Muscle layer of colon (tissue), 2 donors: ENCODE results near the gene TLR10.
A peak's percentile ranks its signal among the peaks of the same experiment; 100 is the strongest.
"Not testable (repeated sequence)": the region's sequence is repeated elsewhere in the genome, so short reads cannot be mapped to it uniquely, and the experiment has no call there.

ENCODE experiments used
- H3K27ac ChIP-seq: one replicate; pipeline ENCODE4 v1.7.0; 2013; ENCODE audit warnings: low read depth, mild to moderate bottlenecking, low read length, moderate library complexity
- H3K27me3 ChIP-seq, 2 donors: one replicate each; pipeline ENCODE4 v1.7.0; 2013; ENCODE audit warnings: low read length in 2 of 2, mild to moderate bottlenecking in 2 of 2; ENCODE audit not compliant: insufficient read depth in 2 of 2, control insufficient read depth in 1 of 2
- H3K36me3 ChIP-seq: one replicate; pipeline ENCODE4 v1.7.0; 2013; ENCODE audit warnings: mild to moderate bottlenecking, low read length; ENCODE audit not compliant: insufficient read depth
- H3K4me1 ChIP-seq: one replicate; pipeline ENCODE4 v1.7.0; 2013; ENCODE audit warnings: mild to moderate bottlenecking, low read length; ENCODE audit not compliant: insufficient read depth
- H3K4me3 ChIP-seq, 2 donors: one replicate each; pipeline ENCODE4 v1.7.0; 2013; ENCODE audit warnings: low read length in 2 of 2, low read depth in 1 of 2, mild to moderate bottlenecking in 1 of 2, moderate library complexity in 1 of 2
- H3K9ac ChIP-seq: one replicate; pipeline ENCODE4 v1.7.0; 2013; ENCODE audit warnings: low read length
- H3K9me3 ChIP-seq: one replicate; pipeline ENCODE4 v1.7.0; 2013; ENCODE audit warnings: mild to moderate bottlenecking, low read length
- donor health status: abdominal sarcoma.
- donor health status: Adenocarcinoma of cecum.

Gene TLR10

DNA sequence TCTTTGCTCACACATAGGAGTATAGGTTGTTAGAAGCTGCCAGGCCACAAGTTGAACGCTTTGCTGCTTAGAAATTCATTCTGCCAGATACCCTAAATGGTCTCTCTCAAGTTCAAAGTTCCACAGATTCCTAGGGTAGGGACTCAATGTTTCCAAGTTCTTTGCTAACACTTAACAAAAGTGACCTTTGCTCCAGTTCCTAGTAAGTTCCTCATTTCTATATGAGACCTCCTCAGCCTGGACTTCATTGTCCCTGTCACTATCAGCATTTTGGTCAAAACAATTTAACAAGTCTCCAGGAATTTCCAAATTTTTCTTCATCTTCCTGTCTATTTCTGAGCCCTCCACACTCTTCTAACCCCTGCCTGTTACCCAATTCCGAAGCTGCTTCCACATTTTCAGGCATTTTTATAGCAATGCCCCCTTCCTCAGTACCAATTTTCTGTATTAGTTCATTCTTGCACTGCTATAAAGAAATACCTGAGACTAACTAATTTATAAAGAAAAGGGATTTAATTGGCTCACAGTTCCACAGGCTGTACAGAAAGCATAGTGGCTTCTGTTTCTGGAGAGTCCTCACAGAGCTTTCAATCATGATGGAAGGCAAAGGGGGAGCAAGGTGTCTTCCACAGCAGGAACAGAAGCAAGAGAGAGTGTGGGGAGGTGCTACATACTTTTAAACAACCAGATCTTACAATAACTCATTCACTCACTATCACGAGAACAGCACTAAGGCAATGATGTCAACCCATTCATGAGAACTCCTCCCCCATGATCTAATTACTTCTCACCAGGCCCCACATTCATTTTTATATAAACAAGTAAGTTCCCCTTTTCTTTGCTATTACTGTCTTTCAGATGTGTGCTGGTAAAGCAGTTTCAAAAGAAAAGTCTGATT is 33.3 kb upstream of the TLR10 start:
- Histone ChIP-seq H3K36me3 (no peaks in the 10 kb centered on the region), H3K9me3 (no peaks in the 10 kb centered on the region), H3K4me1 (no peaks in the 10 kb centered on the region), H3K9ac (no peak overlapping the region), H3K4me3 (no peak overlapping the region), H3K27me3 (no peaks in the 10 kb centered on the region), H3K27ac (no peak overlapping the region)

DNA sequence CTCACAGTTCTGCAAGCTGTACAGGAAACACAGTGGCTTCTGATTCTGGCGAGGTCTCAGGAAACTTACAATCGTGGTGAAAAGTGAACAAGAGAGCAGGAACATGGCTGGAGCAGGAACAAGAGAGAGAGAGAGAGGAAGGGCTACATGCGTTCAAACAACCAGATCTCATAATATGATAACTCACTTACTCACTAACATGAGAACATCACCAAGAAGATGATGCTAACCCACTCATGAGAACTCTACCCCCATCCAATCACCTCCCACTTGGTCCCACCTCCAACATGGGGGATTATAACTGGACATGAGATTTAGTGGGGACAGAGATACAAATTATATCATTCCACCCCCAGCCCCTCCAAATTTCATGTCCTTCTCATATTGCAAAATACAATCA is 31.6 kb upstream of the TLR10 start:
- no peak overlapping the region for H3K27ac ChIP-seq
- no peaks in the 10 kb centered on the region for H3K9me3 ChIP-seq
- H3K4me1 ChIP-seq: no peaks in the 10 kb centered on the region

DNA sequence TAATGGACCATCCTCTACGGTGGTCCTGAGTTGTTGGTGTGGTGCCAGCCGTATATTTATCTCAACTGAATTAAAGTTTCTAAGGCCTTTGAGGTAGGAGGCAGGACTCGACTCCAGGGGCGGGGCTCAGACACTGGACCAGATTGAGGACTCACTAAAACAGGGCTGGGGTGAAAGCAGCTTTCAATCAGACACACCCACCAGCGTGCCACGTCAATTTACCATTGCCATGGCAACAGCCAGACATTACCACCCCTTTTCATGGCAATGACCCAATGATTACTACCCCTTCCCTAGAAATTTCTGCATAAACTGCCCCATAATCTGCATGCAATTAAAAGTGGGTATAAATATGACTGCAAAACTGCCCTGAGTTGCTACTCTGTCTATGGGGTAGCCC is 28.5 kb upstream of the TLR10 start:
- Histone ChIP-seq H3K4me3 (no peak overlapping the region), H3K36me3 (no peaks in the 10 kb centered on the region), H3K27ac (no peak overlapping the region), H3K4me1 (no peaks in the 10 kb centered on the region), H3K9me3 (no peaks in the 10 kb centered on the region), H3K9ac (no peak overlapping the region), H3K27me3 (no peaks in the 10 kb centered on the region)

More for the DNA sequence above, 31.6 kb upstream of the TLR10 start:
- Histone ChIP-seq H3K9ac (no peak overlapping the region), H3K27me3 (no peaks in the 10 kb centered on the region), H3K36me3 (no peaks in the 10 kb centered on the region), H3K4me3 (no peak overlapping the region)

DNA sequence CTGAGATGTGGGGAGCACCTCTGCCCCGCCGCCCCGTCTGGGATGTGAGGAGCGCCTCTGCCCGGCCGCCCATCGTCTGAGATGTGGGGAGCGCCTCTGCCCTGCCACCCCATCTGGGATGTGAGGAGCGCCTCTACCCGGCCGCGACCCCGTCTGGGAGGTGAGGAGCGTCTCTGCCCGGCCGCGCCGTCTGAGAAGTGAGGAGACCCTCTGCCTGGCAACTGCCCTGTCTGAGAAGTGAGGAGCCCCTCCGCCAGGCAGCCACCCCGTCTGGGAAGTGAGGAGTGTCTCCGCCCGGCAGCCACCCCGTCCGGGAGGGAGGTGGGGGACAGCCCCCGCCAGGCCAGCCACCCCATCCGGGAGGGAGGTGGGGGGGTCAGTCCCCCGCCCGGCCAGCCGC is 24.7 kb upstream of the TLR10 start:
- not testable (repeated sequence) for H3K27ac ChIP-seq, H3K4me1 ChIP-seq, H3K9ac ChIP-seq, H3K4me3 ChIP-seq, H3K36me3 ChIP-seq, H3K9me3 ChIP-seq, H3K27me3 ChIP-seq

DNA sequence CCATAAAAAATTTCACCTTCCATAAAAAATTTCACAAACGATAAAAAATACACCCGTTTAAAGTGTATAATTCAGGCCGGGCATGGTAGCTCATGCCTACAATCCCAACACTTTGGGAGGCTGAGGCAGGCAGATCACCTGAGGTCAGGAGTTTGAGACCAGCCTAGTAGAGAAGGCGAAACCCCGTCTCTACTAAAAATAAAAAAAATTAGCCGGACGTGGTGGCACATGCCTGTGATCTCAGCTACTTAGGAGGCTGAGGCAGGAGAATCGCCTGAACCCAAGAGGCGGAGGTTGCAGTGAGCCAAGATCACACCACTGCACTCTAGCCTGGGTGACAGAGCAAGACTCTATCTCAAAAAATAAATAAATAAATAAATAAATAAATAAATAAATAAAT is 23.5 kb upstream of the TLR10 start:
- H3K9me3 ChIP-seq, H3K27ac ChIP-seq, H3K36me3 ChIP-seq, H3K27me3 ChIP-seq, H3K4me3 ChIP-seq, H3K9ac ChIP-seq, H3K4me1 ChIP-seq: not testable (repeated sequence)

DNA sequence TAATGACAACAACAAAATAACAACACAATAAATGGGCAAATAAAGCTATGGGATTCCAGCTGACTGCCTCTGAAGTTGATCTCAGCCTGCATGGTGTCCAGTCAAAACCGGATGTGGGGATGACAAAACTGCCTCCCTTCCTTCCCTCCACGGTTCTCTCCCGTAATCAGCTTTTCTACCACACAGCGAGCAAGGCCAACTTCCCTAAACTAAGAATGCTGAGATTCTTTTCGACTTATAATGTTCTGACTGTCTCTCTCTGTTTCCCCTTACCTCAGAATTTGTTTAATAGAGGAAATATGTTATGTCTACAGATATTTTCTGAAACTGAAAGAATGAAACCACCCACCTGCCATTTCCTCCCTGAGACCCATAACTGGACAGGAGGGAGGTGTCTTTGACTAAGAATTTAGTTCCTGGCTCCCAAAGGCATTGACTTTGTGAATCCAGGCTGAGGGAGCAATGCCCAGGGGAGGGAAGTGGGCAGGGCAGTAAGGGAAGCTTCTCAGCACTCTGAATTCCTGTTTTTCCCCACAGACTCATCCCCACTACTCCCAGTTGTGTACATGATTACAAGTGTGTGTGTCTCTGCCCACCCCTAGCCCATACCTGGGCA is 22.8 kb upstream of the TLR10 start:
- Histone ChIP-seq H3K4me3 (peak overlapping the region in 1 of 2 donors; percentile 21), H3K9me3 (no peaks in the 10 kb centered on the region), H3K27ac (no peak overlapping the region), H3K9ac (no peak overlapping the region), H3K4me1 (no peaks in the 10 kb centered on the region), H3K36me3 (no peaks in the 10 kb centered on the region), H3K27me3 (no peaks in the 10 kb centered on the region)

DNA sequence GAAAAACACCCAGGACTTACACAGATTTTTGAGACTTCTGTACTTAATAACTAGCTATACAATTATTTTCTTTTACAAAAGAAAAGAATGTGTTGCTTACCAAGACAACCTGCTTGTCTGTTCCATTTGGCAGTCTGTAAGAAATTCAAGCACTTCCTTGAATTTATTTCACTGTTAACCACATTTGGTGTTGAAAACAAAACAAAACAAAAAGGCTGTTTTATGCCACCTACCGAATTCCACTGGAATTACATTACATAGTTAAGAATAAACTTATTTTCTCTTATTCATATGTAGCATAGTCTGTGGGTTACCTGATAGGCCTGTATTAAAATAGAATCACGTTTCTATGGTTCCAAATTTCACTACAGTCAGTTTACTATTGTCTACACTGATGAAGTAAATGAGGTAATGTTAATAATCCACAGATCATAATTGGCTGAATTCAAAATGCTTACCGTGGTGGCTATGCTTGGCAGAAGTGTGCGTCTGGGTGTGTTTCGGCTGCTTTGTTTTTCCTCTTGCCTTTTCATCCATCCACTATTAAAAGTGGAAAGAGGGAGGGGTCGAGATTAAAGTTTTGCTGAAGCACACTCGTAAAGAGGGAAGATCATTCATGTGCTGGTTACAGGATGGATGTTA is 22.0 kb upstream of the TLR10 start, which contains the start of gene TLR1:
TSS of gene TLR1 (minus strand) at position 138 of the 642 bp plus-strand sequence. CDS start 5,960 bp downstream, outside the sequence.
- H3K9me3 ChIP-seq: no peaks in the 10 kb centered on the region
- H3K4me1 ChIP-seq: no peaks in the 10 kb centered on the region
- H3K4me3 ChIP-seq: peak within 1 kb of the TSS; percentile 21 to 25
- peak within 1 kb of the TSS; percentile 29 for H3K27ac ChIP-seq
- no peak within 1 kb of the TSS for H3K9ac ChIP-seq
- no peaks in the 10 kb centered on the region for H3K27me3 ChIP-seq
- H3K36me3 ChIP-seq: no peaks in the 10 kb centered on the region

DNA sequence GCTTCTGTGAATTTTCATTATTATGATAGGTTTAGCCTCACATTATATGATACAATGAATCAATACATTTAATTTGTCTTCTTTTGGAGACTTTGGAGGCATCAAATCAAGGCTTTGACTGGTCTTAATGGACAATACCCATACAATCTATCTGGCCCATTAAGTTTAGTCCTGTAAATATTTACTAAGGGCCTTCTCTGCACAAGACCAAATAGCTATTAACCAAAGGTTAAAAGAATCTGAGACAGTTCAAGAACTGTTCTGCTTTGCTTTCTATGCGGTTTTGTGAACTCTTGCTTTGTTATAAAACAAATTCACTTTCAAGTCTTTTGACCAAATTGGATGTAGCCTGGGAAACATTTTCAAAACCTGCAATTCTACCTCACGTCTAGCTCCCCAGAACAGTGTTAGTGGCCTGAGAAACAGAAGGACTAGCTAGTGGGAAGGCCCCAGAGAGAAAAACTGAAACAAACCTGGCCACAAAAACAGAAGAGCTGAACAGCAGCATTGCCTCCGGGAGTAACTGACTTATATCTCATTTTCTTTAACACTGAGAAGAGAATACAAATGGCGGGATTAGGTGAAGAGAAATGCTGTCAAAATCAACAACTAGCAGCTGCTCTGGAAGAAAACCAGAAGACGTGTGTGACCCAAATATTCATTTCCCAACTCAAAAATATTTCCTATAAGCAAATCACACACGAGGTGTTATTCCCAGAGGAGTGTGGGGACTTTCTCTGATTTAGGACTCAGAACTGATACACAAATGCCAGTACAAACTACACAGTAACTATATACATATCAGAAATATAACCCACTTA is 21.3 kb upstream of the TLR10 start:
- Histone ChIP-seq H3K4me1 (no peaks in the 10 kb centered on the region), H3K27ac (peak overlapping the region; percentile 10), H3K27me3 (no peaks in the 10 kb centered on the region), H3K36me3 (no peaks in the 10 kb centered on the region), H3K9ac (no peak overlapping the region), H3K9me3 (no peaks in the 10 kb centered on the region), H3K4me3 (peak overlapping the region; percentile 14 to 25)

DNA sequence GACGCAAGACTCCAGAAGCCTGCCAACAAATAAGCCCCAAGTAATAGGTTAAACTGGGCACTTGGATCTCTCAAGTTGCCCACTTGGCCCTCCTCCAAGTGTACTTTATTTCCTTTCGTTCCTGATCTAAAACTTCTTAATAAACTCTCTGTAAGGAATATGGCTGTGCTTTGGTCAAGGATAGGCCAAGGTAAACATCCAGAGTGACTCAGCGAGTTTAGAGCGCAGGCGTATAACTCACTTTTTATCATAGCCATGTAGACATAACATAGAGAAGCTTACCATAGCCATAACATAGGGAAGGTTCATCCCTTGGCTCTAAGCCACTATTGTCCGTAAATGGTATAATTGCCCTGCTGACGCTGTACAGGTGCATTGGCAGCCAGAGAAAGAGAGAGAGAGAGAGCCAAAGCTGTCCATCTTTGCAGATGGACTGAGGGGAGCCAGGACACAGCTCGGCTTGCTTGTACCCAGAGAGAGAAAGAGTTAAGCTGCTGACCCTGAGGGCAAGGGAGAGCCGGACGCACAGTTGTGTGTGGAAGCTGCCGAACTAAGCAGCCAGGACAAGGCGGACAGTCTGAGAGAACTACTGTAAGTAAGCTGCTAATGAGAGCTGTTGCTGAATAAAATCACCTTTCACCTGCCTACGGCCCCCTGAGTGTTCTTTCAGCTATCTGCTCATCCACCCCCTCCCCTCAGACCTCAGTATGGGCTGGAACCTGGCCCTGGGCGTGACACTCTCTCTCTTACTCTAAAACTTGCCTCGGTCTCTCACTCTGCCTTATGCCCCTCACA is 20.0 kb upstream of the TLR10 start:
- Histone ChIP-seq H3K4me3 (peak overlapping the region in 1 of 2 donors; percentile 15), H3K4me1 (no peaks in the 10 kb centered on the region), H3K36me3 (peaks cover 4% of the 10 kb centered on the region), H3K27me3 (no peaks in the 10 kb centered on the region), H3K27ac (no peak overlapping the region), H3K9ac (no peak overlapping the region), H3K9me3 (no peaks in the 10 kb centered on the region)

DNA sequence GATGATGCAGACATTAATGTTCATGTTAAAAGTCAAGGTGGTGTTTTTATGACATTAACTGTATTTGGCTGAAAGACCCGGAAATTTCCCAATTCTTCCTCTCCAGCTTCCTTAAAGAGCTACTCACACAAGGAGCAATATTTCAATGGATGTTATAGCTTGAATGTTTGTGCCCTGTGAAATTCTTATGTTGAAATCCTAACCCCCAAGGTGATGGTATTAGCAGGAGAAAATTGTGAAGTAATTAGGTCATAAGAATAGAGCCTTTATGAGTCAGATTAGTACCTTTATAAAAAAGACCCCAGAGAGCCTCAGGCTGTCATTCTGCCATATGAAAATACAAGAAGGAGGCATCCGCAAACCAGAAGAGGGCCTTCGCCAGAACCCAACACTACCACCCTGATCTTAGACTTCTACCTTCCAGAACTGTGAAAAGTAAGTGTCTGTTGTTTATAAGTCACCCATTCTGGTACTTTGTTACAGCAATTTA is 18.2 kb upstream of the TLR10 start:
- Histone ChIP-seq H3K9ac (no peak overlapping the region), H3K4me3 (no peak overlapping the region), H3K4me1 (no peaks in the 10 kb centered on the region), H3K9me3 (no peaks in the 10 kb centered on the region), H3K27ac (no peak overlapping the region), H3K27me3 (no peaks in the 10 kb centered on the region), H3K36me3 (peaks cover 4% of the 10 kb centered on the region)
